Thyroid gland (tissue), 4 donors: ENCODE data around the gene PYGO1.

Source experiments
- POLR2A ChIP-seq, 2 donors: fragments of 450-650 bp; IDR thresholded peaks; one replicate each; pipeline ENCODE4 v1.6.1; 2017; ENCODE audit warnings: antibody characterized with exemption in 2 of 2, mild to moderate bottlenecking in 2 of 2, moderate library complexity in 1 of 2
- TF ChIP-seq, protein P1 (sequence below), 6 experiments: fragments of 200-600 bp in 3 of 6; fragments of 450-650 bp in 3 of 6; sonication (generic) in 3 of 6; IDR thresholded peaks; one replicate each; pipeline ENCODE4 v1.5.1; 2016 to 2019; ENCODE audit warnings: antibody characterized with exemption in 6 of 6, mild to moderate bottlenecking in 2 of 6, inconsistent platforms in 1 of 6, moderate library complexity in 1 of 6

- TF ChIP-seq, protein P1, sequence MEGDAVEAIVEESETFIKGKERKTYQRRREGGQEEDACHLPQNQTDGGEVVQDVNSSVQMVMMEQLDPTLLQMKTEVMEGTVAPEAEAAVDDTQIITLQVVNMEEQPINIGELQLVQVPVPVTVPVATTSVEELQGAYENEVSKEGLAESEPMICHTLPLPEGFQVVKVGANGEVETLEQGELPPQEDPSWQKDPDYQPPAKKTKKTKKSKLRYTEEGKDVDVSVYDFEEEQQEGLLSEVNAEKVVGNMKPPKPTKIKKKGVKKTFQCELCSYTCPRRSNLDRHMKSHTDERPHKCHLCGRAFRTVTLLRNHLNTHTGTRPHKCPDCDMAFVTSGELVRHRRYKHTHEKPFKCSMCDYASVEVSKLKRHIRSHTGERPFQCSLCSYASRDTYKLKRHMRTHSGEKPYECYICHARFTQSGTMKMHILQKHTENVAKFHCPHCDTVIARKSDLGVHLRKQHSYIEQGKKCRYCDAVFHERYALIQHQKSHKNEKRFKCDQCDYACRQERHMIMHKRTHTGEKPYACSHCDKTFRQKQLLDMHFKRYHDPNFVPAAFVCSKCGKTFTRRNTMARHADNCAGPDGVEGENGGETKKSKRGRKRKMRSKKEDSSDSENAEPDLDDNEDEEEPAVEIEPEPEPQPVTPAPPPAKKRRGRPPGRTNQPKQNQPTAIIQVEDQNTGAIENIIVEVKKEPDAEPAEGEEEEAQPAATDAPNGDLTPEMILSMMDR (IDR thresholded peaks at IDR 0.05) = no peak
- TF ChIP-seq POLR2A (IDR thresholded peaks at IDR 0.05) = no peak
These were observed 72.7 kb downstream of the PYGO1 start for GRCh38 chr15:55515491-55515890.
